Ureter (tissue), 1 donor: ENCODE data around the gene TOMT. TPM values are rescaled to one million over a fixed set of nuclear protein-coding genes. Genes with fewer than 3 reads are reported as not detected.

Experiments
- DNase-seq: peaks from one replicate; pipeline ENCODE4 v3.0.0-alpha.2; 2020; ENCODE audit warnings: low spot score
- total RNA-seq: library from RNA; stranded (reverse); gene quantifications from one replicate; pipeline ENCODE4 v1.2.4, GENCODE V29; 2023
- donor health status: DM: yes; HTN: yes; CAD: no.

Gene TOMT
- total RNA-seq, 1 donor from 2014 or later = not detected

DNA sequence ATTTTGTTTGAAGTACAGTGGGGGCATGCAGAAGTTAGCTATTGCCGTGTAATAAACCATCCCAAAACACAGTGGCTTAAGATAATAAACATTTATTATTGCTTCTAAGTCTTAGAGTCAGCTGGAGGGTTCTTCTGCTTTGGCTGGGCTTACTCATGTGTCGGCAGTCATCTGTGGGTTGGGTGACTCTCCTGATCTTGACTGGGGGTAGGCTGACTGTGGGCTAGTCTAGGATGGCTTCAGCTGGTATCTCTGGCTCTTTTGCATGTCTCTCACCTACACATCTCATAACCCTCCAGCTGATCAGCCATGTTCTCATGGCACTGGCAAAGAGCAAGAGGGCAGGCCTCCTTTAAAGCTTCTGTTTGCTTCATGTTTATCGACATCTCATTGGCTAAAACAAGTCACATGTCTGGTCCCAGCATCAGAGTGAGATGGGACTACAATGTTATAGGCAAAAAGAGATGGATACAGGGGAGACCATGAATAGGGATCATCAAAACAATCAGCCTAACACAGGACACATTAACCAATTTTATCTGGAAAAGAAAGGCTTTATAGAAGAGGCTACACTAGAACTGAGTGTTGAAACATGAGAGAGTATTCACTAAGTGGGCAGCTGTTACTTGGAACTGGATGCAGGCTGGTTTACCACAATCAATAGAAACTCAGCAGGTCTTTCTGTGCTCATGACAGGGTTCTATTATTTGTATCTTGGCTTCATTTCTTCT, 19.9 kb upstream of the TOMT start:
- no peak for DNase-seq

- DNase-seq = no peak
Measured at GRCh38 chr11:72088076-72088808, 17.5 kb upstream of the TOMT start.

GRCh38 chr11:72091292-72091691, 14.4 kb upstream of the TOMT start:
- peak; percentile 82 for DNase-seq

GRCh38 chr11:72098741-72099140, 7.0 kb upstream of the TOMT start:
- DNase-seq = no peak

DNA sequence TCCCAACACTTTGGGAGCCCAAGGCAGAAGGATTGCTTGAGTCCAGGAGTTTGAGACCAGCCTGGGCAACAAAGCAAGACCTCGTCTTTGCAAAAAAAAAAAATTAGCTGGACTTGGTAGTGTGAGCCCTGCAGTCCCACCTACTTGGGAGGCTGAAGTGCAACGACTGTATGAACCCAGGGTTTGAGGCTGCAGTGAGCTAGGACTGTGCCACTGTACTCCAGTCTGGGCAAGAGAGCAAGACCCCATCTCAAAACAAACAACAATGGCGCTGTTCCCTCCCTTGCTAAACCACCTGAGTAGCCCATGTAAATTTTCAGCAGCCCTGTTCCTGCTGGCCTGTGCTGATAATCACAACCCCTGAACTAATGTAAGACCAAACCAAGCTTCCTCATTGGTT, 5.7 kb upstream of the TOMT start:
- DNase-seq = no peak

DNA sequence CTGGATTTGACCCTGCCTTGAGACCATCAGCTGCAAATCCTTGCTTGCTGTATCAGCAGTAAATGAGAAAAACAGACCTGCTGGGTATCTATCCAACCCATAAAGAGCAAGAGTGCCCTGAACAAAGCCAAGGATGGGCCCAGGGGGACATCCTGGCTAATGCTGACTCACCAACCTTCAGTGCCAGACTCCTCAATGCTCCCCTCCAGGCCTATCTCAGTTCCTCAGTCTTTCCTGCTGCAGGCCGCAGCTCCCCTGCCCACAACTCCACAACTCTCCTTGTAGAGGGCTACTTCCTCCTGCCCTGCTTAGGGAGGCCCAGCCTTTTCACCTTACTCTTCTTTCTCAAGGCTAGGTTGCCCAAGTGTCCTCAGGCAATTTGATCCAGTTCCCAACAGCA, 5.3 kb upstream of the TOMT start:
- DNase-seq = no peak

DNA sequence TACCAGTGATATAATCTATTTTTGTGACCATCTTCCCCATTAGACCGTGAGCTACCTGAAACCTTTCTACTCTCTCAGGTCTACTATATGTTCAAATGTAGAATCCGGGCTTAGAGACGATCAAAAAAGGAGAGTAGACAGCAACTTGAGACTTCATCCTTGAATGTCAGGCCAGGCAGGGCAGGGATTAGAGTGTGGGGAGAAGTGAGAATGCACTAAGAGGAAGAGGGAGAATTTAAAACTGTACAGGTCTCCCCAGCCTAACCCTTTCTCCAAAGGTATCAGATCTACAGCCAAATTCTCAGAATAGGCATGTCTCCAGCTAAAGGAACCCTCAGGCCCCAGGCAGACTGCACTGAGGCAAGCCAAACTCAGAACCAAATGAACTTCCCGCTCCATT, 3.6 kb upstream of the TOMT start:
- no peak for DNase-seq

DNA sequence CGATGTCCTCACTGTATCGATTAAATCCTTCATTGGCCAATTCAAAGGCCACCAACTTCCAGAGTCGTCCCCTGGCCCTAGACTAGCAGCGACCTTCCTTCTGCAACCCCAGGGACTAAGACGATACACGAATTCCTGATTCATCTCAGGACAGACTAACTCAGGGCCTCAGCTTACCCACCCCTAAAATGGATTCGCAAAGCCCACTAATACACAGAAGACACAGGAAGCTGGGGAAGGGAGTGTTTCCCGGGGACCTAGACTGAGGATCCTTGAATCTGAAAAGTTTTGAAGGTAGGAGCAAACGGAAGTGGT, 3.1 kb upstream of the TOMT start:
- DNase-seq = no peak

GRCh38 chr11:72102946-72103753, 2.6 kb upstream of the TOMT start, which contains the start of gene LAMTOR1:
Gene LAMTOR1, minus strand, starts transcription at chr11:72103297. Its CDS starts 73 bp downstream, at chr11:72103224.
- peak; percentile 100 for DNase-seq

- DNase-seq = no peak
Measured at GRCh38 chr11:72103754-72104167, 2.0 kb upstream of the TOMT start.

DNA sequence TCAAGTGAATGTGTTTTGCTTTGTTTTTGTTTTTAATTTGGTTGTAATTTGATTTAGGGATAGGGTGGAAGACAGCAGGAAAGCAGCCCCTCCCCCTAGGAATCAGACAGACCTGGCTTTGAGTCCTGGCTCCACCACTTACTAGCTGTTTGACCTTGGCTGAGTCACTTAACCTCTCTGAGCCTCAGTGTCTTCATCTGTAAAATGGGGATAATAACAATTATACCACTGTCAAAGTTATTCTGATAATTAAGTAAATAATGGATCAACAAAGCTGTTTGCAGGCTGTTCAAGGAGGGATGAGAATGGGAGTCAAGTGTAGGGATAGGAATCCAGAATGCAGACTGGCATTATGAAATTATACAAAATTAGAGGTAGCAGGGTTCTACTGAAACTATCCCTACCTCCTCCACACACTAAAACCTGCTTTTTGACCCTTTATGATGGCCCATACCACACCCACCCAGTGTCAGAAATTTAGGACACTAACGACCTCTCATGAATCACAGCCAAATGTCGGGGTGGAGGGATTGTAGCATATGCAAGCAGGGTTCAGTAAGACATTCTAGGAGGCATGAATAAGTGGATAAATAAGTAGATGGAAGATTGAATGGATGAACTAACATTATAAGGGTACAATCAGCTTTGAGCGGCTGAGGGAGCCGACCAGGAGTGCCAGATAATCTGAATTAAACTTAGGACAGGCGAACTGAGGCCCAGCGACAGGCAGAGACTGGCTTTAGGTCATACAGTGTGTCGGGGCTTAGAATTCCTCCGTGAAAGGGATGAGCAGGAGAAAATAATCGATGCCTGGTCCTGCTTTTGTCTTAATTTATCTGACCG, 5.8 kb downstream of the TOMT start:
- DNase-seq = no peak

DNA sequence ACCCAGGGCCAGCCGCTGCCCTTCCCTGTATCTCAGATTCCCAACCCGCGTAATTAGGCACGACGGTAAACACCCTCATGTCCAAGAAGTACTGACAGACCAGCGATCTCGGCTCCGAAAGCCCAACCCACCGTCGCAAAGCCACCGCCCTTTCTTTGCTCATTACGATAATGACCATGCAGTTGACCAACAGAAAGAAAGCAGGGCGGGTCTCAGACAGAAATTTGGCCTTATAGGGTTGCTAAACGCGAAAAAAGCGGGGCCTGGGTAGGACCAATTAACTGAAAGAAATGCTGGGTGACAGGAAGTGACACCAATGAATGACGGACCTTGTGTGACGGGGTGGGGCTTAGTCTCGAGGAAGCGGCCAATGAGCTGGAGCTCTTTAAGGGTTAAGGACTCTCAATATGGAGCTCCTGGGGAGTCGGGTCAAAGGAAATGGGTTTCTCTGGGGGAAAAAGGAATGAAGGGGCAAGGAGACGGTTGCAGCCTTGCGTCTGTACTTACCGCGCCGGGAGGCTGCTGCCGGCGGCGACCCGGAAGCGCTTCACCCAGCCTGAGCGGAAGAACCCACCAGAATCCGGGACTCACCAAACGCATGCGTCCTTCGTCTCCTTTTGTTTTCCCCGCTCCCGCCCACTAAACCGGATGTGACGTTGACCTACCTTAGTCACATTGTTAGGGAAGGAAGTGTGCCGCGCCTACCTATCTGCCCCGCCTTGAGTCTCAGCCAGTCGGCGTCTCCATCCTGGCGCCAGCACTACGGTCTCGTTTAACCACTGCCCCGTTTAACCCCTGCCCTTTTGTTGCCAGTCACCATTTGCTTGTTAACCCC, 6.6 kb downstream of the TOMT start, which contains the start of gene ANAPC15:
ANAPC15 (minus strand) TSS at position 553 of the 835 bp plus-strand sequence. CDS start 1,419 bp downstream, outside the sequence.
- DNase-seq = peak; percentile 99

GRCh38 chr11:72112978-72113808, 7.5 kb downstream of the TOMT start:
- no peak for DNase-seq

- DNase-seq = no peak
Measured at GRCh38 chr11:72114570-72114969, 8.8 kb downstream of the TOMT start.

- DNase-seq = no peak
Measured at GRCh38 chr11:72116019-72116755, 10.5 kb downstream of the TOMT start.

- no peak for DNase-seq
Measured at GRCh38 chr11:72119198-72119597, 13.5 kb downstream of the TOMT start.

DNA sequence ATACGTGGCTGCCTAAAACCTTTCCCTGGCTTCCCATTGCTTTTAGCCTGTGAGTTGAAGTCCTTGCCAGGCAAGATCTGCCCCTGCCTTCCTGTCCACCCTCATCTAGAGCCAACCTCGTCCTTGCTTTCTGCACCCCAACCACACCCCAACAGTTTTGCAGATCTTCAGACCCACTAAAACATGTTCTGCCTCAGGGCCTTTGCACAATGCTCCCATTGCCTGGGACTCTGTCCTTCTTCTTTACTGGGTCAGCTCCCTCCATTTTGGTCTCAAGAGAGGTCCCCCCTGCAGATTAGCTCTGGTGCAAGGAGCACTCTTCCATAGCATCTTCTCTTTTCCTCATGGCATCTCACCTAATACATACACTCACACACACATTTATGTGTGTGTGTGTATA, 15.2 kb downstream of the TOMT start:
- DNase-seq = no peak

DNA sequence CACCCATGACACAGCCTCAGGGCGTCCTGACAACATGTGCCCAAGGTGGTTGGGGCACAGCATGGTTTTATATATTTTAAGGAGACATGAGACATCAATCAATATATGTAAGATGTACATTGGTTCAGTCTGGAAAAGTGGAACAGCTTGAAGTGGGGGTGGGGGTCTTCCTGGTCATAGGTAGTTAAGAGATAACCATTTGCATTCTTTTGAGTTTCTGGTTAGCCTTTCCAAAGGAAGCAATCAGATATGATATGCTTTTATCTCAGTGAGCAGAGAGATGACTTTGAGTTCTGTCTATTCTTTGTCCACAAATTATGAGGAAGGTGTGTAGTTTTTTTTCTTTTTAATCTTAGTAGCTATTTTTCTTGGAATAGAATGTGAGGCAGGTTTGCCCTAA, 16.9 kb downstream of the TOMT start:
- no peak for DNase-seq

- DNase-seq = no peak
Measured at GRCh38 chr11:72123117-72123653, 17.5 kb downstream of the TOMT start.
